GM18907 (cell line): Measurements from ENCODE around the gene RASGEF1C.
A peak's percentile ranks its signal among the peaks of the same experiment; 100 is the strongest.

Experiments used
- ATAC-seq: cut with Tn5 transposase; IDR thresholded peaks from one replicate; pipeline ENCODE4 v1.9.1; 2021; ENCODE audit warnings: mild to moderate bottlenecking, moderate library complexity; ENCODE audit not compliant: unreplicated experiment

RASGEF1C gene

DNA sequence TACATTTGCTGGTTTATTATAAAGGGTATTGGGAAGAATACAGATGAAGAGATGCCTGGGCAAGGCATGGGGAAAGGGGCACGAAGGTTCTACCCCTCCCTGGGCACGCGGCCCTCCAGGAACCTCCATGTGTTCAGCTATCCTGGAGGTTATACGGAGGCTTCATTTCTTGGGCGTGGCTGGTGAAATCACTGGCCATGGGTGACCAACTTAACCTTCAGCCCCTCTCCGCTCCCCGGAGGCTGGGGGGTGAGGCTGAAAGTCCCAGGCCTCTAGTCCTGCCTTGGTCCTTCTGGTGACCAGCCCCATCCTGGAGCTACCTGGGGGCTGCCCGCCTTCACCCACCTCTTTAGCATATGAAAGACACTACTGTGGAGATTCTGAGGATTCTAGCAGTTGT, 120.5 kb downstream of the RASGEF1C start:
- no peak for ATAC-seq

- ATAC-seq = no peak
These were observed 122.1 kb downstream of the RASGEF1C start for GRCh38 chr5:180086816-180087399.

GRCh38 chr5:180085837-180086236, 123.2 kb downstream of the RASGEF1C start:
- ATAC-seq = no peak

DNA sequence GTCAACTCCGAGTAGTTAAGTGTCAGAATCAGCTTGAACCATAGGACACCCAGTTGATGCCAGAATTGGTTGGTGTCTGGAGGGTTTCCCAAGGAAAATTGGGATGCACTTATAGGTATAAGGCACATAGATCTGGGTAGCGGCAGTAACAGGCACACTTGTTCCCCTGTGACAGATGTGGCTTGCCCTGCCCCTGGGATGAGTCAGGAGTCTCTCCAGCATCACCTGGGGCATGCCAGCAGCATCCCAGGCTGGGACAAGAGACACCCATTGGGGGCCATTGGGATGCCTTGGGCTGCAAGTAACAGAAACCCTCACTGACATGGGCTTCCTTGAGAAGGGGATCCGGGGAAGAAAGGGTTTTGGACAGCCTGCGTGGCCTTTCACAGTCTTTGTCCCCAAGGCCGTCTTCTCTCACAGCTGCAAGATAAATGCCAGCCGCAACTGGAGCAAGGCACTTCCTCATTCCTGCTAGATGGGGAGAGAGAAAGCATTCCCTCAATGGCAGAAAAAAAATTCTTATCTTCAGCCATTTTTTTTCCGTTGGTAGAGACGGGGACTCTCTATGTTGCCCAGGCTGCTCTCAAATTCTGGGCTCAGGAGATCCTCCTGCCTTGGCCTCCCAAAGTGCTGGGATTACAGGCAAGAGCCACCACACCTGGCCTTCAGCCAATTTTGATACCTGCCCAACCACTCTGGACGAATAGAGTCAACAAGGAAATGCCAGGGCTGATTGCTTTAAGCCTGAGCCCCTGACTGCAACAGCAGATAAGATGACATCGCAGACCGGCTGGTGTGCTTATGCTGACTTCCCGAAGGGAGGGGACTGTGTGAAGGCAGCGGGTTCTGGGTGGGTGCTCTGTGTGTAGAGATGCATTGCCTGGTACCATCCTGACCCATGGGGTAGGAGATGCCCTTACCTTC, 124.1 kb downstream of the RASGEF1C start:
- ATAC-seq = no peak

- no peak for ATAC-seq
These were observed 125.4 kb downstream of the RASGEF1C start for GRCh38 chr5:180083529-180084060.

DNA sequence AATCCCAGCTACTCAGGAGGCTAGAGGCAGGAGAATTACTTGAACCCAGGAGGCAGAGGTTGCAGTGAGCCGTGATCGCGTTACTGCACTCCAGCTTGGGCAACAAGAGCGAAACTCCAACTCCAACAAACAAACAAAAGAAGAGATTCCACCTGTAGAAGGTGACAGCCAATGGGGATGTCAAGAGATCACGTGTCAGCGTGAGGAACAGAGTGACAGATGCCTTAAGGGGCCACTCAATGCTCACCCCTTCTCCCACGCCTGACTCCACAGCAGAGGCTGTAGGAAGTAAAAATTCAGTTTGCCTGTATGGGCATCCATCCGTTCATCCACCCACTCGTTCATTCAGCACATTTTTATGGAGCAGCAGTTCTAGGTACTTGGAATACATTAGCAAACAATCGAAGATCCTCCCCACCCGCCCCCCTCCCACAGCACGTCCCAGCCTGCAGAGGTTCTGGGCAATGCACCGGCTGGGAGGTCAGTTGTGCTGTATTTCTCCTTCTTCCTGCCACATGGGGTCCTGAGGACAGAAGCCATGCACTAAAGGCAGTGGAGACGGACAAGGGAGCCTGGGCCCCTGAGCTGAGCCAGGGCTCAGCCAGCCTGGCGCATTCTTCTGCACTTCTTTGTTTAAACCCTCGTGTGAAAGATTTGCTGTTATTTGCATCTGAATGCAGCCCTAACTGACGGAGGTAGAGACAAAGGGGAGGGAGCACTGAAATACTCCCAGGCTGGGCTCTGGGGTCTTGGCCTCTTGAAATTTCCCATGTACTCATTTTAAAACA, 126.2 kb downstream of the RASGEF1C start:
- ATAC-seq = no peak

GRCh38 chr5:180081481-180081880, 127.5 kb downstream of the RASGEF1C start:
- ATAC-seq = no peak

GRCh38 chr5:180080486-180081280, 128.3 kb downstream of the RASGEF1C start:
- ATAC-seq = no peak

- no peak for ATAC-seq
These were observed 129.1 kb downstream of the RASGEF1C start for GRCh38 chr5:180079702-180080466.

GRCh38 chr5:180078348-180078747, 130.7 kb downstream of the RASGEF1C start:
- ATAC-seq = no peak

DNA sequence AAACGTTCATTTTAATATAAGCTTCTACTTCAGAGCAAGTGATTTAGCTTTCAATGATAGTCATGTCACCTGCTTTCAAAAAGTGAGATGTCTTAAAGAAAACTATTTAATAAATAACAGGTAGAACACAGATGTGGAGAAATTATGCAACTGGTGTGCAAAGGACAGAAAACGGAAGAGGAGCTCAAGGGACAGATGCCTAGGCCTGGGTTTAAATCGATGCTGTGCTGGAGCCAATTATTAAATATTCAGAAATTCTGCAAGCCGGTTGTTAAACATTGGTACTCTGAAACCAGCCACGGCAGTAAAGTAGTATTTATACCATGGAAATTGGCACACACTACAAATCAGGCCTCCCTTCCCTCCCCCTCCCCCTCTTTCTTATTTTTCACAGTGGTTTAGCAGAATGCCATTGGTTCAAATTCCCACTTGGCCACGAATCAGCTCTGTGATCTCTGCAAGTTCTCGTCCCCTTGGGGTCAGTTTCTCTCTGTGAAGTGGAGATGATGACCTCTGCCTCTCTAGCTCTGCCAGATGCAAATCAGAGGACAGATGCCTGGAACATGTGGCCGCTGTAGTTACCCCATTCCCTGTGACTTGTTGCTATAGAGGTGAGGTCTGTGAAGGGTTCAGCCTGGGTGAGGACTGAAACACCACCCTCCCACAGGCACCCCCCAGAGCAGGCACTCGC, 131.3 kb downstream of the RASGEF1C start:
- no peak for ATAC-seq

- no peak for ATAC-seq
These were observed 133.3 kb downstream of the RASGEF1C start for GRCh38 chr5:180075703-180076102.

- ATAC-seq = no peak
These were observed 134.5 kb downstream of the RASGEF1C start for GRCh38 chr5:180074462-180074861.

- no peak for ATAC-seq
These were observed 136.5 kb downstream of the RASGEF1C start for GRCh38 chr5:180072556-180072955.

DNA sequence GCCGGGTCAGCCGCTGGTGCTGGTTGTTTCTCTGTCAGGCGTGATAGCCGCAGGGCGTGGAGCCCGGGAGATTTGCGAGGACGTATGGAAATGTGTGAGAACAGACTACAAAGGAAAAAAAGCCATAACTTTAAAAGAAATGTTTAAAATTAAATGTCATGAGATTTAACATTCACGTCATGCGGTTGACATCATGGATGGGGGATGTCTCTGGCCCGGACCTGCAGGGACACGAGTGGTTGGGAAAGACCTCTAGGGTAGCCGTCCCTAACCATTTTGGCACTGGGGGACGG, 136.8 kb downstream of the RASGEF1C start:
- ATAC-seq = no peak

DNA sequence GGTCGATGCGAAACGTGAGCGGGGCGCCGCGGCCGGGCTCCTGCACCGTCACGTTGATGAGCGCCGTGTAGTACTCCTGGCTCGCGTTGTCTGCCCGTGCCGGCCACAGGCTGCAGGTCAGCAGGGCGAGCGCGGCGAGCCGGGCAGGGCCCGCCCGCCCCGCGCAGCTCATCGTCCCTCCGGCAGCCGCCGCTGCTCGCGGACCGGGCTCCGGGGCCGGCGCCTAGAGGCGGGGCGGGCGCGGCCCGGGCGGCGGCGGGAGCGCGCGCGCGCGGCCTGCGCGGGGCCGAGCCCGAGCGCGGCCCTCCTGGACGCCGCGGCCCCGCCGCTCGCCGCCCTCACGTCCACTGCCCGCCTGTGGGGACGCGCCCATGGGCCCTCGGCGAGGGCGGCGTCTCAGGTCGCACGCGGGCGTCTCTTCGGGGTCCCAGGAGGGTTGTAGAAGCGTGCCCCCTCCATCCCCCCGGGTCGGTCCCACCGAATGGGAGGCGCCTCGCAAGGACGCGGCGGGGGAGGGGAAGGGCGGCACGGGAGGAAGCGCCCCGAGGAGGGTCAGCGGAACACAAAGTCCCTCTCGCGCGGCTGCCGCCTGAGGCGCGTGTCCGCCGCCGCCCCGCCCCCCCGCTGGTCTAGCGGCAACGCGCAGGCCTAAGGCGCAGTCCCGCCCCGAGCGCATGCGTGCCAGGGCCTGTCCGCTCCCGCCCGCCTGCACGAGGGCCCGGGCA, 137.3 kb downstream of the RASGEF1C start, which contains the start of gene RNF130:
TSS of gene RNF130 (minus strand) at position 229 of the 725 bp plus-strand sequence. CDS start at position 172, 57 bp downstream.
- ATAC-seq = peak; percentile 57

DNA sequence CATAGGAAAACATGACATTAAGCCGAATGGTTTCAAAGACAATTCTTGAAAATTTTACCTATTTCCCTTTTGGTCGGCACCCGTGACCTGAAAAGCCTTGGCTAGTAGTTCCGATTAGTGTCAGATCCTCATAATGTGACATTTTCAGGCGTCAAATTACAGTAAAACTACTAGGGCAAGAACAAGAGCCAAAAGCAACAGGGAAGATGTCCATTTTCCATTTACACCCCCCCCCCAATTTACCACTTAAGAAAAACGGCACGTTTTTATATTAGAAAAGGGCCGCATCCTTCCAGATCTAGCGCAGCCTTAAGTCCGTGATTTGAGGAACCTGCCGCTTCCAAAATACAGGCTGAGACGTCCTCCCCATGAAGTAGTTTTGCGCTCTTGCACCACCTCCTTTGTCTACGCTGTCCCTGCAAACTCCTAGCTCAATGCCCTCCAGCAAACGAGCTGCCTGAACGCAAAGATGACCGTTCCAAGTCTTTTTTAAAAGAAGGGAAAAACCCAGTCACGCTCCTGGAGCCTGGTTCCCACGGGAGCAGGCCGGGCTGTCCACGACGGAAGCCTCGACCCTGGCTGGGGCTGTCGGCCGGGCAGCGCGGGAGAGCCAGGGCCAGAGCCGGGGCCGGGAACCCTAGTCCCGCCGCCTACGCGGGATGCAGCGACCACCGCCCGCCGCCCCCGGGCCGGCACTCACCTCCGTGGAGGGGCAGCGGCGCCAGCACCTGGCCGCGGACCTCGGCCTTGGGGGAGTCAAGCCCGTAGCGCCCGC, 138.1 kb downstream of the RASGEF1C start:
- no peak for ATAC-seq
